Esophagus muscularis mucosa (tissue), 4 donors: ENCODE data around the gene STAP1. TPM values are rescaled to one million over a fixed set of nuclear protein-coding genes. Genes with fewer than 3 reads are reported as not detected.

Source experiments
- DNase-seq: peaks from one replicate; pipeline ENCODE4 v3.0.0-alpha.2; 2017; ENCODE audit errors: extremely low spot score
- H3K27ac ChIP-seq, 4 donors: fragments of 200-600 bp; sonication (generic); replicated peaks in 1 of 4; 1 replicate in 3 of 4; 2 replicates in 1 of 4; pipeline ENCODE4 v1.5.1; 2016 to 2019; ENCODE audit warnings: mild to moderate bottlenecking in 1 of 4
- H3K27me3 ChIP-seq, 4 donors: fragments of 200-600 bp; sonication (generic); one replicate each; pipeline versions ENCODE4 v1.5.1 to v1.6.0; 2016 to 2019
- H3K36me3 ChIP-seq, 4 donors: fragments of 200-600 bp; sonication (generic); one replicate each; pipeline ENCODE4 v1.5.1; 2016 to 2019
- H3K4me1 ChIP-seq, 4 donors: fragments of 200-600 bp; sonication (generic); one replicate each; pipeline ENCODE4 v1.5.1; 2016 to 2019
- H3K4me3 ChIP-seq, 4 donors: fragments of 200-600 bp; sonication (generic); 1 replicate in 2 of 4; 2 replicates in 2 of 4; pipeline ENCODE4 v1.5.1; 2016 to 2019; ENCODE audit warnings: mild to moderate bottlenecking in 4 of 4, moderate library complexity in 1 of 4
- H3K9me3 ChIP-seq, 4 donors: fragments of 200-600 bp; sonication (generic); 1 replicate in 3 of 4; 2 replicates in 1 of 4; pipeline ENCODE4 v1.5.1; 2016 to 2019
- CTCF ChIP-seq, 3 experiments: fragments of 200-600 bp in 2 of 3; fragments of 450-650 bp in 1 of 3; sonication (generic) in 2 of 3; IDR thresholded peaks; one replicate each; pipeline ENCODE4 v1.5.1; 2017 to 2019; ENCODE audit warnings: antibody characterized with exemption in 3 of 3, mild to moderate bottlenecking in 2 of 3, moderate library complexity in 1 of 3
- EP300 ChIP-seq: sonication (generic); formaldehyde crosslinking; IDR thresholded peaks from one replicate; pipeline ENCODE4 v1.6.1; 2017; ENCODE audit warnings: antibody characterized with exemption
- POLR2A ChIP-seq: fragments of 450-650 bp; IDR thresholded peaks from one replicate; pipeline ENCODE4 v1.6.1; 2017; ENCODE audit warnings: antibody characterized with exemption, moderate library complexity, mild to moderate bottlenecking, low read depth
- POLR2AphosphoS5 ChIP-seq, 2 donors: sonication (generic); formaldehyde crosslinking; IDR thresholded peaks; one replicate each; pipeline ENCODE4 v1.6.1; 2017; ENCODE audit warnings: antibody characterized with exemption in 2 of 2
- WGBS: methylation state at CpG from one replicate; pipeline ENCODE4 v1.1.5; 2018; 5-methylcytosine and 5-hydroxymethylcytosine counted together
- intact Hi-C: fragments of 100-400 bp; cut with DNase I; formaldehyde crosslinking; loops from one replicate; pipeline ENCODE4 v1.15.1; 2023
- total RNA-seq, 4 donors: library from RNA; depleted of rRNA; stranded (reverse); fragments of >200 nt; gene quantifications; one replicate each; pipeline versions ENCODE4 v1.1.0 to v1.2.1, GENCODE V29; 2016

Gene STAP1
- total RNA-seq, 4 donors from 2014 or later: 0.42 to 1.2 TPM; not detected in 2

GRCh38 chr4:67556436-67556835 is 2.1 kb upstream of the STAP1 start:
- Histone ChIP-seq H3K27ac (no peak overlapping the region), H3K4me1 (no peaks in the 10 kb centered on the region), H3K36me3 (no peaks in the 10 kb centered on the region), H3K4me3 (no peak overlapping the region), H3K9me3 (no peaks in the 10 kb centered on the region), H3K27me3 (no peaks in the 10 kb centered on the region)
- 50% methylated on average over 2 of the region's 2 CpGs for WGBS
- TF ChIP-seq CTCF (IDR thresholded peaks at IDR 0.05) (no peak), POLR2AphosphoS5 (IDR thresholded peaks at IDR 0.05) (no peak), EP300 (no peak), POLR2A (no peak)
- DNase-seq: no peak
- intact Hi-C loops: no loop called here

GRCh38 chr4:67565284-67565683 is 6.8 kb downstream of the STAP1 start:
- Histone ChIP-seq H3K4me3 (no peak overlapping the region), H3K4me1 (no peaks in the 10 kb centered on the region), H3K36me3 (no peaks in the 10 kb centered on the region), H3K27me3 (no peaks in the 10 kb centered on the region), H3K9me3 (no peaks in the 10 kb centered on the region), H3K27ac (no peak overlapping the region)
- no peak for TF ChIP-seq POLR2A
- no peak for TF ChIP-seq POLR2AphosphoS5 (IDR thresholded peaks at IDR 0.05)
- no peak for TF ChIP-seq EP300
- TF ChIP-seq CTCF (IDR thresholded peaks at IDR 0.05): no peak
- no peak for DNase-seq
- intact Hi-C loops: no loop called here

GRCh38 chr4:67566335-67566734 is 7.8 kb downstream of the STAP1 start:
- Histone ChIP-seq H3K9me3 (no peaks in the 10 kb centered on the region), H3K27ac (no peak overlapping the region), H3K27me3 (no peaks in the 10 kb centered on the region), H3K4me1 (no peaks in the 10 kb centered on the region), H3K36me3 (no peaks in the 10 kb centered on the region), H3K4me3 (no peak overlapping the region)
- intact Hi-C loops: no loop called here
- TF ChIP-seq POLR2A (no peak), EP300 (no peak), CTCF (IDR thresholded peaks at IDR 0.05) (no peak), POLR2AphosphoS5 (IDR thresholded peaks at IDR 0.05) (no peak)
- no peak for DNase-seq
- WGBS: 90% methylated on average over 3 of the region's 3 CpGs

- H3K27me3 ChIP-seq: no peaks in the 10 kb centered on the region
- H3K4me1 ChIP-seq: no peaks in the 10 kb centered on the region
- DNase-seq: no peak
- TF ChIP-seq POLR2A (no peak), EP300 (no peak)
- intact Hi-C loops: no loop called here
- no peak overlapping the region for H3K27ac ChIP-seq
- no peaks in the 10 kb centered on the region for H3K9me3 ChIP-seq
- H3K36me3 ChIP-seq: no peaks in the 10 kb centered on the region
- no peak overlapping the region for H3K4me3 ChIP-seq
- 88% methylated on average over 2 of the region's 2 CpGs for WGBS
These were observed 10.3 kb downstream of the STAP1 start for GRCh38 chr4:67568820-67569219.

- TF ChIP-seq EP300: no peak
- no peak for TF ChIP-seq POLR2AphosphoS5 (IDR thresholded peaks at IDR 0.05)
- no peak for TF ChIP-seq POLR2A
- no peak for TF ChIP-seq CTCF (IDR thresholded peaks at IDR 0.05)
- intact Hi-C loops: no loop called here
These were observed 12.0 kb downstream of the STAP1 start for GRCh38 chr4:67570537-67570936.

More at GRCh38 chr4:67570537-67570936, 12.0 kb downstream of the STAP1 start:
- Histone ChIP-seq H3K4me3 (no peak overlapping the region), H3K4me1 (no peaks in the 10 kb centered on the region), H3K27me3 (no peaks in the 10 kb centered on the region), H3K27ac (no peak overlapping the region), H3K36me3 (no peaks in the 10 kb centered on the region), H3K9me3 (no peaks in the 10 kb centered on the region)
- WGBS: 100% methylated on average over 1 of the region's 1 CpG
- no peak for DNase-seq
